ENCODE measurements around the gene SORBS1.

- TF ChIP-seq CTCF (IDR thresholded peaks at IDR 0.05; ENCODE audit: insufficient read depth, low read depth, low read length) (no peak), EZH2 (IDR thresholded peaks at IDR 0.05; ENCODE audit: insufficient read depth, low read length) (no peak)
Measured at GRCh38 chr10:95572131-95572820, 11.1 kb upstream of the SORBS1 start.

Data from astrocyte (in vitro differentiated cells and primary cell).